ENCODE data around the gene SLC35A5.

Gene SLC35A5

GRCh38 chr3:112572701-112573100, 10.9 kb downstream of the SLC35A5 start:
- no peak for DNase-seq (ENCODE audit: low spot score)

GRCh38 chr3:112579232-112579631, 17.4 kb downstream of the SLC35A5 start:
- DNase-seq (ENCODE audit: low spot score): no peak

- no peak for DNase-seq (ENCODE audit: low spot score)
Measured at GRCh38 chr3:112579697-112580096, 17.9 kb downstream of the SLC35A5 start.

GRCh38 chr3:112582244-112582874, 20.5 kb downstream of the SLC35A5 start:
- DNase-seq (ENCODE audit: low spot score): peak; percentile 57

GRCh38 chr3:112583105-112583504, 21.3 kb downstream of the SLC35A5 start:
- DNase-seq (ENCODE audit: low spot score): no peak

- no peak for DNase-seq (ENCODE audit: low spot score)
Measured at GRCh38 chr3:112585782-112586181, 23.9 kb downstream of the SLC35A5 start.

GRCh38 chr3:112587336-112587735, 25.5 kb downstream of the SLC35A5 start:
- DNase-seq (ENCODE audit: low spot score): no peak

GRCh38 chr3:112593258-112593657, 31.4 kb downstream of the SLC35A5 start:
- no peak for DNase-seq (ENCODE audit: low spot score)

GRCh38 chr3:112594856-112595255, 33.0 kb downstream of the SLC35A5 start:
- DNase-seq (ENCODE audit: low spot score): no peak

GRCh38 chr3:112597945-112598344, 36.1 kb downstream of the SLC35A5 start:
- no peak for DNase-seq (ENCODE audit: low spot score)

GRCh38 chr3:112598731-112599130, 36.9 kb downstream of the SLC35A5 start:
- DNase-seq (ENCODE audit: low spot score): no peak

- no peak for DNase-seq (ENCODE audit: low spot score)
Measured at GRCh38 chr3:112602217-112602838, 40.5 kb downstream of the SLC35A5 start.

GRCh38 chr3:112604536-112604935, 42.7 kb downstream of the SLC35A5 start:
- DNase-seq (ENCODE audit: low spot score): peak; percentile 42

- DNase-seq (ENCODE audit: low spot score): peak; percentile 98
Measured at GRCh38 chr3:112605285-112605684, 43.4 kb downstream of the SLC35A5 start.

GRCh38 chr3:112606098-112606497, 44.3 kb downstream of the SLC35A5 start:
- no peak for DNase-seq (ENCODE audit: low spot score)

GRCh38 chr3:112607863-112608262, 46.0 kb downstream of the SLC35A5 start:
- DNase-seq (ENCODE audit: low spot score): no peak

GRCh38 chr3:112610121-112610520, 48.3 kb downstream of the SLC35A5 start:
- no peak for DNase-seq (ENCODE audit: low spot score)

- DNase-seq (ENCODE audit: low spot score): no peak
Measured at GRCh38 chr3:112611752-112612515, 50.1 kb downstream of the SLC35A5 start.

GRCh38 chr3:112615989-112616731, 54.3 kb downstream of the SLC35A5 start:
- no peak for DNase-seq (ENCODE audit: low spot score)

GRCh38 chr3:112617285-112617684, 55.4 kb downstream of the SLC35A5 start:
- no peak for DNase-seq (ENCODE audit: low spot score)

- no peak for DNase-seq (ENCODE audit: low spot score)
Measured at GRCh38 chr3:112619295-112619694, 57.5 kb downstream of the SLC35A5 start.

- no peak for DNase-seq (ENCODE audit: low spot score)
Measured at GRCh38 chr3:112623213-112623612, 61.4 kb downstream of the SLC35A5 start.

GRCh38 chr3:112623717-112624116, 61.9 kb downstream of the SLC35A5 start:
- DNase-seq (ENCODE audit: low spot score): no peak

Data from kidney capillary endothelial cell (primary cell).